ENCODE data around the gene ARMH1. TPM values are rescaled to one million over a fixed set of nuclear protein-coding genes. Genes with fewer than 3 reads are reported as not detected.
A peak's percentile ranks its signal among the peaks of the same experiment; 100 is the strongest.

The ARMH1 gene
- total RNA-seq, 1 donor from 2014 or later, result not detected

- TF ChIP-seq CTCF (IDR thresholded peaks at IDR 0.05; ENCODE audit: insufficient read depth, low read length, severe bottlenecking), result no peak
- FAIRE-seq (no peak), DNase-seq (ENCODE audit: low read depth) (no peak)
- H3K4me3 ChIP-seq (ENCODE audit: low read depth, low read length), result no peak overlapping the region
- H3K27me3 ChIP-seq (ENCODE audit: control insufficient read depth, insufficient read depth, low read length), result no peaks in the 10 kb centered on the region
- H3K36me3 ChIP-seq (ENCODE audit: control insufficient read depth, insufficient read depth, low read length), result peaks cover 28% of the 10 kb centered on the region
Observed at GRCh38 chr1:44646261-44647110, 28.0 kb upstream of the ARMH1 start.

GRCh38 chr1:44647896-44648295 is 26.6 kb upstream of the ARMH1 start:
- Histone ChIP-seq H3K27me3 (ENCODE audit: control insufficient read depth, insufficient read depth, low read length) (no peaks in the 10 kb centered on the region), H3K4me3 (ENCODE audit: low read depth, low read length) (no peak overlapping the region), H3K36me3 (ENCODE audit: control insufficient read depth, insufficient read depth, low read length) (peaks cover 24% of the 10 kb centered on the region)
- DNase-seq (ENCODE audit: low read depth) (no peak), FAIRE-seq (no peak)
- TF ChIP-seq CTCF (IDR thresholded peaks at IDR 0.05; ENCODE audit: insufficient read depth, low read length, severe bottlenecking), result no peak

- TF ChIP-seq CTCF (IDR thresholded peaks at IDR 0.05; ENCODE audit: insufficient read depth, low read length, severe bottlenecking), result no peak
- H3K36me3 ChIP-seq (ENCODE audit: control insufficient read depth, insufficient read depth, low read length), result peaks cover 22% of the 10 kb centered on the region
- FAIRE-seq, result peak; percentile 13
- no peak overlapping the region for H3K4me3 ChIP-seq (ENCODE audit: low read depth, low read length)
- H3K27me3 ChIP-seq (ENCODE audit: control insufficient read depth, insufficient read depth, low read length), result no peaks in the 10 kb centered on the region
- DNase-seq (ENCODE audit: low read depth), result no peak
Observed at GRCh38 chr1:44648529-44649250, 25.8 kb upstream of the ARMH1 start.

- Histone ChIP-seq H3K27me3 (ENCODE audit: control insufficient read depth, insufficient read depth, low read length) (no peaks in the 10 kb centered on the region), H3K36me3 (ENCODE audit: control insufficient read depth, insufficient read depth, low read length) (peaks cover 20% of the 10 kb centered on the region), H3K4me3 (ENCODE audit: low read depth, low read length) (no peak overlapping the region)
- no peak for TF ChIP-seq CTCF (IDR thresholded peaks at IDR 0.05; ENCODE audit: insufficient read depth, low read length, severe bottlenecking)
- DNase-seq (ENCODE audit: low read depth), result no peak
- no peak for FAIRE-seq
Observed at GRCh38 chr1:44649788-44650158, 24.7 kb upstream of the ARMH1 start.

- no peak for TF ChIP-seq CTCF (IDR thresholded peaks at IDR 0.05; ENCODE audit: insufficient read depth, low read length, severe bottlenecking)
- FAIRE-seq, result no peak
- Histone ChIP-seq H3K36me3 (ENCODE audit: control insufficient read depth, insufficient read depth, low read length) (peaks cover 16% of the 10 kb centered on the region), H3K27me3 (ENCODE audit: control insufficient read depth, insufficient read depth, low read length) (no peaks in the 10 kb centered on the region), H3K4me3 (ENCODE audit: low read depth, low read length) (no peak overlapping the region)
- DNase-seq (ENCODE audit: low read depth), result no peak
Observed at GRCh38 chr1:44650159-44650831, 24.2 kb upstream of the ARMH1 start.
